Natural killer cell treated with Interleukin-12 subunit alpha and Interleukin-12 subunit beta and Interleukin-15 and Interleukin-18, amount 100 ng/mL, for 72 hours (primary cell): ENCODE data around the gene CTAG1B. TPM values are rescaled to one million over a fixed set of nuclear protein-coding genes. Genes with fewer than 3 reads are reported as not detected.
"Not testable (repeated sequence)": the region's sequence is repeated elsewhere in the genome, so short reads cannot be mapped to it uniquely, and the experiment has no call there.

Experiments used
- ATAC-seq, 2 donors: fragments of 150-1000 bp; cut with Tn5 transposase in 1 of 2; sonication (Bioruptor Pico), chemical (Tn5 transposase) in 1 of 2; 2 replicates each; pipeline ENCODE4 v1.10.0; 2021
- DNase-seq: peaks from one replicate; pipeline ENCODE4 v3.0.0; 2022; ENCODE audit warnings: low spot score
- H3K27ac Mint-ChIP-seq, 2 donors: 1 replicate in 1 of 2; 2 replicates in 1 of 2; pipeline ENCODE4 v1.8.0; 2022; ENCODE audit warnings: mixed read lengths in 2 of 2, mild to moderate bottlenecking in 1 of 2, moderate library complexity in 1 of 2
- H3K27me3 Mint-ChIP-seq, 2 donors: 1 replicate in 1 of 2; 2 replicates in 1 of 2; pipeline ENCODE4 v1.8.0; 2022; ENCODE audit warnings: mixed read lengths in 2 of 2
- H3K36me3 Mint-ChIP-seq: one replicate; pipeline ENCODE4 v1.8.0; 2022; ENCODE audit warnings: mixed read lengths
- H3K4me1 Mint-ChIP-seq, 2 donors: 1 replicate in 1 of 2; 2 replicates in 1 of 2; pipeline ENCODE4 v1.8.0; 2022; ENCODE audit warnings: low read depth in 2 of 2, mixed read lengths in 2 of 2, mild to moderate bottlenecking in 1 of 2
- H3K4me3 Mint-ChIP-seq: one replicate; pipeline ENCODE4 v1.8.0; 2022; ENCODE audit warnings: mixed read lengths
- H3K9me3 Mint-ChIP-seq: 2 replicates; pipeline ENCODE4 v1.8.0; 2022; ENCODE audit warnings: mixed read lengths
- total RNA-seq, 2 donors: library from RNA; stranded (reverse); gene quantifications; one replicate each; pipeline ENCODE4 v1.2.3, GENCODE V29; 2022

The CTAG1B gene
- total RNA-seq = not detected

- not testable (repeated sequence) for H3K36me3 Mint-ChIP-seq, H3K27ac Mint-ChIP-seq, ATAC-seq, H3K4me3 Mint-ChIP-seq, H3K27me3 Mint-ChIP-seq, H3K4me1 Mint-ChIP-seq, H3K9me3 Mint-ChIP-seq, DNase-seq
These were observed at the start of gene CTAG1B for GRCh38 chrX:154619182-154619581. TSS of gene CTAG1B (minus strand) at chrX:154619282. CDS start at chrX:154619218, 64 bp downstream.

- ATAC-seq = no peak
- H3K4me1 Mint-ChIP-seq = peaks cover 0 to 5% of the 10 kb centered on the region in 2 donors
These were observed 42.8 kb upstream of the CTAG1B start for GRCh38 chrX:154661899-154662298.

GRCh38 chrX:154661170-154661569 lies 42.1 kb upstream of the CTAG1B start:
- Mint-ChIP-seq H3K27ac (no peak overlapping the region), H3K36me3 (no peaks in the 10 kb centered on the region), H3K4me1 (peaks cover 0 to 5% of the 10 kb centered on the region in 2 donors), H3K4me3 (no peak overlapping the region), H3K9me3 (no peaks in the 10 kb centered on the region), H3K27me3 (peaks cover 0 to 5% of the 10 kb centered on the region in 2 donors)
- DNase-seq (no peak), ATAC-seq (no peak)

More at GRCh38 chrX:154661899-154662298, 42.8 kb upstream of the CTAG1B start:
- Mint-ChIP-seq H3K27me3 (peaks cover 0 to 5% of the 10 kb centered on the region in 2 donors), H3K4me3 (no peak overlapping the region), H3K27ac (no peak overlapping the region), H3K9me3 (no peaks in the 10 kb centered on the region), H3K36me3 (no peaks in the 10 kb centered on the region)
- no peak for DNase-seq

GRCh38 chrX:154660541-154660940 lies 41.5 kb upstream of the CTAG1B start:
- Mint-ChIP-seq H3K4me3 (no peak overlapping the region), H3K36me3 (no peaks in the 10 kb centered on the region), H3K27ac (no peak overlapping the region), H3K9me3 (no peaks in the 10 kb centered on the region), H3K27me3 (peaks cover 0 to 5% of the 10 kb centered on the region in 2 donors), H3K4me1 (no peaks in the 10 kb centered on the region)
- no peak for DNase-seq
- ATAC-seq = no peak

GRCh38 chrX:154658957-154659356 lies 39.9 kb upstream of the CTAG1B start:
- H3K27me3 Mint-ChIP-seq = peaks cover 0 to 5% of the 10 kb centered on the region in 2 donors
- no peak overlapping the region for H3K27ac Mint-ChIP-seq
- ATAC-seq = no peak
- DNase-seq = no peak
- H3K36me3 Mint-ChIP-seq = no peaks in the 10 kb centered on the region
- no peaks in the 10 kb centered on the region for H3K4me1 Mint-ChIP-seq
- no peaks in the 10 kb centered on the region for H3K9me3 Mint-ChIP-seq
- no peak overlapping the region for H3K4me3 Mint-ChIP-seq

GRCh38 chrX:154658187-154658586 lies 39.1 kb upstream of the CTAG1B start:
- DNase-seq (no peak), ATAC-seq (no peak)
- Mint-ChIP-seq H3K27me3 (peaks cover 0 to 5% of the 10 kb centered on the region in 2 donors), H3K36me3 (no peaks in the 10 kb centered on the region), H3K9me3 (no peaks in the 10 kb centered on the region), H3K4me3 (no peak overlapping the region), H3K27ac (no peak overlapping the region), H3K4me1 (no peaks in the 10 kb centered on the region)

GRCh38 chrX:154657226-154657805 lies 38.2 kb upstream of the CTAG1B start:
- ATAC-seq (no peak), DNase-seq (no peak)
- no peaks in the 10 kb centered on the region for H3K36me3 Mint-ChIP-seq
- no peak overlapping the region for H3K27ac Mint-ChIP-seq
- no peak overlapping the region for H3K4me3 Mint-ChIP-seq
- no peaks in the 10 kb centered on the region for H3K9me3 Mint-ChIP-seq
- no peaks in the 10 kb centered on the region for H3K4me1 Mint-ChIP-seq
- peaks cover 0 to 5% of the 10 kb centered on the region in 2 donors for H3K27me3 Mint-ChIP-seq

- no peaks in the 10 kb centered on the region for H3K27me3 Mint-ChIP-seq
These were observed 36.7 kb upstream of the CTAG1B start for GRCh38 chrX:154655786-154656185.

GRCh38 chrX:154655346-154655745 lies 36.3 kb upstream of the CTAG1B start:
- Mint-ChIP-seq H3K36me3 (no peaks in the 10 kb centered on the region), H3K4me3 (no peak overlapping the region), H3K4me1 (no peaks in the 10 kb centered on the region), H3K9me3 (no peaks in the 10 kb centered on the region), H3K27ac (no peak overlapping the region), H3K27me3 (no peaks in the 10 kb centered on the region)
- no peak for ATAC-seq
- DNase-seq = no peak

More at GRCh38 chrX:154655786-154656185, 36.7 kb upstream of the CTAG1B start:
- ATAC-seq (no peak), DNase-seq (no peak)
- no peaks in the 10 kb centered on the region for H3K36me3 Mint-ChIP-seq
- no peak overlapping the region for H3K4me3 Mint-ChIP-seq
- H3K4me1 Mint-ChIP-seq = no peaks in the 10 kb centered on the region
- H3K9me3 Mint-ChIP-seq = no peaks in the 10 kb centered on the region
- no peak overlapping the region for H3K27ac Mint-ChIP-seq

- ATAC-seq (no peak), DNase-seq (no peak)
- Mint-ChIP-seq H3K9me3 (no peaks in the 10 kb centered on the region), H3K27ac (no peak overlapping the region), H3K27me3 (no peaks in the 10 kb centered on the region), H3K4me3 (no peak overlapping the region), H3K36me3 (no peaks in the 10 kb centered on the region), H3K4me1 (no peaks in the 10 kb centered on the region)
These were observed 35.8 kb upstream of the CTAG1B start for GRCh38 chrX:154654925-154655324.

GRCh38 chrX:154654372-154654771 lies 35.3 kb upstream of the CTAG1B start:
- H3K36me3 Mint-ChIP-seq = no peaks in the 10 kb centered on the region
- DNase-seq = no peak
- no peak overlapping the region for H3K27ac Mint-ChIP-seq
- H3K4me1 Mint-ChIP-seq = no peaks in the 10 kb centered on the region
- H3K9me3 Mint-ChIP-seq = no peaks in the 10 kb centered on the region
- no peak for ATAC-seq
- no peaks in the 10 kb centered on the region for H3K27me3 Mint-ChIP-seq
- H3K4me3 Mint-ChIP-seq = no peak overlapping the region

- not testable (repeated sequence) for H3K4me3 Mint-ChIP-seq, H3K9me3 Mint-ChIP-seq, DNase-seq, H3K27ac Mint-ChIP-seq, H3K36me3 Mint-ChIP-seq, ATAC-seq, H3K27me3 Mint-ChIP-seq, H3K4me1 Mint-ChIP-seq
These were observed 34.3 kb upstream of the CTAG1B start, which contains the start of gene CTAG2 for GRCh38 chrX:154653413-154653812. TSS of gene CTAG2 (minus strand) at chrX:154653579. CDS start at chrX:154653515, 64 bp downstream.

GRCh38 chrX:154653048-154653401 lies 33.9 kb upstream of the CTAG1B start:
- Mint-ChIP-seq H3K27me3 (no peaks in the 10 kb centered on the region), H3K36me3 (no peaks in the 10 kb centered on the region), H3K9me3 (no peaks in the 10 kb centered on the region), H3K4me1 (no peaks in the 10 kb centered on the region), H3K27ac (no peak overlapping the region), H3K4me3 (no peak overlapping the region)
- DNase-seq = no peak
- ATAC-seq = no peak

GRCh38 chrX:154652311-154653047 lies 33.4 kb upstream of the CTAG1B start:
- Mint-ChIP-seq H3K4me3 (no peak overlapping the region), H3K27ac (no peak overlapping the region), H3K4me1 (no peaks in the 10 kb centered on the region), H3K9me3 (no peaks in the 10 kb centered on the region), H3K36me3 (no peaks in the 10 kb centered on the region), H3K27me3 (no peaks in the 10 kb centered on the region)
- DNase-seq = no peak
- no peak for ATAC-seq

GRCh38 chrX:154650221-154650510 lies 31.1 kb upstream of the CTAG1B start:
- DNase-seq (no peak), ATAC-seq (no peak)
- no peaks in the 10 kb centered on the region for H3K4me1 Mint-ChIP-seq
- no peaks in the 10 kb centered on the region for H3K36me3 Mint-ChIP-seq
- no peaks in the 10 kb centered on the region for H3K27me3 Mint-ChIP-seq
- H3K4me3 Mint-ChIP-seq = no peak overlapping the region
- no peaks in the 10 kb centered on the region for H3K9me3 Mint-ChIP-seq
- no peak overlapping the region for H3K27ac Mint-ChIP-seq
